Endothelial cell of umbilical vein (primary cell): ENCODE measurements around the gene ACR. TPM values are rescaled to one million over a fixed set of nuclear protein-coding genes. Genes with fewer than 3 reads are reported as not detected.
"Not testable (repeated sequence)": the region's sequence is repeated elsewhere in the genome, so short reads cannot be mapped to it uniquely, and the experiment has no call there.

Source experiments
- BruUV-seq: library from RNA; stranded (reverse); fragments of 400-500 nt; replicated peaks from 2 replicates; lab custom pipeline; 2021; lab: Mats Ljungman, UMichigan
- CTCF ChIA-PET: fragments of 300-600, 350-600 bp; sonication (Branson Sonifier 250); formaldehyde crosslinking; loops from one replicate; lab custom pipeline; 2021; ENCODE audit warnings: antibody characterized with exemption, inconsistent platforms; lab: Charles Lee
- POLR2A ChIA-PET: fragments of 300-600, 350-600 bp; sonication (Branson Sonifier 250); formaldehyde crosslinking; loops from one replicate; lab custom pipeline; 2021; ENCODE audit warnings: antibody characterized with exemption, inconsistent platforms; lab: Charles Lee
- DNase-seq: peaks from one replicate; pipeline ENCODE4 v3.0.0-alpha.2; 2011; ENCODE audit warnings: low read depth, low spot score
- FAIRE-seq: peaks from 2 replicates; lab custom pipeline; 2011; peaks lifted over from hg19 to GRCh38; lab: Jason Lieb, UNC
- H2AFZ ChIP-seq: 2 replicates; pipeline ENCODE4 v1.6.0; 2012; ENCODE audit warnings: low read depth, low read length, control low read depth, inconsistent platforms
- H3K27ac ChIP-seq: 2 replicates; pipeline ENCODE4 v1.5.1; 2011; ENCODE audit warnings: low read depth, mild to moderate bottlenecking, control low read depth, low read length, moderate library complexity; ENCODE audit not compliant: insufficient read depth
- H3K27me3 ChIP-seq, 2 experiments: 2 replicates each; pipeline versions ENCODE4 v1.6.0 to v1.6.1; 2011; ENCODE audit warnings: low read length in 2 of 2, mixed read lengths in 1 of 2; ENCODE audit not compliant: control insufficient read depth in 2 of 2, insufficient read depth in 2 of 2
- H3K36me3 ChIP-seq, 2 experiments: 2 replicates in 1 of 2; 3 replicates in 1 of 2; pipeline ENCODE4 v1.5.1; 2011; ENCODE audit warnings: low read length in 2 of 2, mild to moderate bottlenecking in 1 of 2, moderate library complexity in 1 of 2; ENCODE audit not compliant: control insufficient read depth in 2 of 2, insufficient read depth in 2 of 2; ENCODE audit errors: extremely low read depth in 1 of 2
- H3K4me1 ChIP-seq: 3 replicates; pipeline ENCODE4 v1.5.1; 2011; ENCODE audit warnings: mild to moderate bottlenecking, low read length; ENCODE audit not compliant: control insufficient read depth, insufficient read depth; ENCODE audit errors: extremely low read depth
- H3K4me2 ChIP-seq: 2 replicates; pipeline ENCODE4 v1.6.1; 2011; ENCODE audit warnings: low read length, control low read depth, mixed read lengths; ENCODE audit not compliant: insufficient read depth
- H3K4me3 ChIP-seq, 3 experiments: fragments of 200-600 bp in 1 of 3; sonication (generic), shearing (Covaris generic) in 1 of 3; replicated peaks in 1 of 3; 2 replicates each; pipeline ENCODE4 v1.5.1; 2011 to 2016; ENCODE audit warnings: control low read depth in 3 of 3, low read length in 3 of 3, mild to moderate bottlenecking in 2 of 3, inconsistent platforms in 1 of 3, low read depth in 1 of 3, moderate library complexity in 1 of 3; ENCODE audit not compliant: insufficient read depth in 1 of 3
- H3K79me2 ChIP-seq: 2 replicates; pipeline ENCODE4 v1.6.0; 2012; ENCODE audit warnings: low read length, inconsistent platforms; ENCODE audit not compliant: control insufficient read depth, insufficient read depth
- H3K9ac ChIP-seq: replicated peaks from 2 replicates; pipeline ENCODE3; 2011; ENCODE audit warnings: low read length, control low read depth; ENCODE audit not compliant: insufficient read depth; ENCODE audit errors: extremely low read depth
- H3K9me1 ChIP-seq: replicated peaks from 3 replicates; pipeline ENCODE4 v1.6.0; 2011; ENCODE audit warnings: mild to moderate bottlenecking, low read length; ENCODE audit not compliant: control insufficient read depth, insufficient read depth; ENCODE audit errors: extremely low read depth
- H3K9me3 ChIP-seq: replicated peaks from 2 replicates; pipeline ENCODE4 v1.5.1; 2012; ENCODE audit warnings: low read length, inconsistent platforms; ENCODE audit not compliant: control insufficient read depth, insufficient read depth
- H4K20me1 ChIP-seq: replicated peaks from 2 replicates; pipeline ENCODE3; 2011; ENCODE audit warnings: mild to moderate bottlenecking, low read length; ENCODE audit not compliant: control insufficient read depth, insufficient read depth; ENCODE audit errors: extremely low read depth
- CTCF ChIP-seq, 2 donors: IDR thresholded peaks; 1 replicate in 1 of 2; 2 replicates in 1 of 2; pipeline ENCODE4 v1.5.1; 2011; ENCODE audit warnings: low read length in 2 of 2, mild to moderate bottlenecking in 2 of 2, moderate library complexity in 2 of 2, control low read depth in 1 of 2, inconsistent platforms in 1 of 2, low read depth in 1 of 2; ENCODE audit not compliant: insufficient read depth in 1 of 2; ENCODE audit errors: extremely low read depth in 1 of 2
- FOS ChIP-seq: IDR thresholded peaks from 2 replicates; pipeline ENCODE4 v1.6.1; 2011; ENCODE audit warnings: mild to moderate bottlenecking, low read length, moderate library complexity, borderline replicate concordance; ENCODE audit not compliant: insufficient read depth
- dilution Hi-C: fragments of 300-500 bp; cut with MboI; formaldehyde crosslinking; loops from one replicate; pipeline ENCODE4 v1.15.0; 2019; ENCODE audit warnings: low sequenced_read_pairs; ENCODE audit not compliant: extremely low pct_ligation_motif_present
- intact Hi-C: fragments of 100-400 bp; cut with micrococcal nuclease; formaldehyde crosslinking; loops from one replicate; pipeline ENCODE4 v1.10.0; 2022
- polyA plus RNA-seq, 4 experiments: library from polyadenylated mRNA; depleted of rRNA in 3 of 4; stranded (reverse) in 3 of 4; unstranded in 1 of 4; fragments of >200 nt; gene quantifications; 2 replicates each; pipeline versions ENCODE4 v1.2.1 to v1.2.3, GENCODE V29; 2011 to 2012; ENCODE audit warnings: missing spikeins in 1 of 4
- total RNA-seq: library from RNA; stranded (reverse); gene quantifications from 2 replicates; pipeline ENCODE4 v1.2.3, GENCODE V29; 2021

The ACR gene
- total and polyA plus RNA-seq, 2 donors (not counting 3 experiments of a cell fraction or from before 2014, with no cell fraction given): 0.91 to 4.1 TPM

GRCh38 chr22:50756949-50757491 lies 19.0 kb downstream of the ACR start:
- DNase-seq, H3K27ac ChIP-seq, H3K9ac ChIP-seq, H3K9me3 ChIP-seq, H4K20me1 ChIP-seq, H3K9me1 ChIP-seq, H3K79me2 ChIP-seq, H3K4me1 ChIP-seq, H3K27me3 ChIP-seq, H3K36me3 ChIP-seq, intact Hi-C loops, BruUV-seq, dilution Hi-C loops: not testable (repeated sequence)
- ChIA-PET POLR2A (interaction anchor here (0.6 kb wide), 1 partner anchor 49 kb away, joined by 7 read pairs; no protein-coding TSS in a partner anchor), CTCF (interaction anchor here (1.2 kb wide), 1 partner anchor 18 kb away, joined by 3 read pairs; no protein-coding TSS in a partner anchor)
- peak overlapping the region; percentile 58 for H3K4me2 ChIP-seq
- FAIRE-seq: peak; percentile 28
- H2AFZ ChIP-seq: peak overlapping the region; percentile 85
- peak in 1 of 2 donors; percentile 23 for TF ChIP-seq CTCF (IDR thresholded peaks at IDR 0.05; ENCODE audit: extremely low read depth in 1 of 2, insufficient read depth in 1 of 2, low read depth in 1 of 2, low read length in 2 of 2)
- peak overlapping the region; percentile 20 to 58 (median 27) for H3K4me3 ChIP-seq

- H3K27me3 ChIP-seq, POLR2A ChIA-PET, DNase-seq, H3K27ac ChIP-seq, H3K36me3 ChIP-seq, H3K4me2 ChIP-seq, BruUV-seq, H3K4me3 ChIP-seq, H3K9me1 ChIP-seq, intact Hi-C loops, H3K9me3 ChIP-seq, H3K9ac ChIP-seq, H4K20me1 ChIP-seq, H2AFZ ChIP-seq, dilution Hi-C loops, H3K4me1 ChIP-seq, H3K79me2 ChIP-seq, FAIRE-seq: not testable (repeated sequence)
- TF ChIP-seq FOS: peak; percentile 50
- CTCF ChIA-PET: interaction anchor here (1.1 kb wide), 1 partner anchor 15 kb away, joined by 3 read pairs; no protein-coding TSS in a partner anchor
Observed at GRCh38 chr22:50759597-50760341, 21.8 kb downstream of the ACR start.

GRCh38 chr22:50761829-50762228 lies 23.8 kb downstream of the ACR start:
- POLR2A ChIA-PET, dilution Hi-C loops, H2AFZ ChIP-seq, H3K4me3 ChIP-seq, H3K27ac ChIP-seq, H3K9me3 ChIP-seq, H3K27me3 ChIP-seq, H3K4me2 ChIP-seq, DNase-seq, H3K36me3 ChIP-seq, H3K4me1 ChIP-seq, FAIRE-seq, H4K20me1 ChIP-seq, BruUV-seq, H3K79me2 ChIP-seq, CTCF ChIA-PET, H3K9ac ChIP-seq, intact Hi-C loops, H3K9me1 ChIP-seq: not testable (repeated sequence)
